B cell (primary cell): Measurements from ENCODE around the gene CALCOCO2. TPM values are rescaled to one million over a fixed set of nuclear protein-coding genes. Genes with fewer than 3 reads are reported as not detected.

ENCODE experiments used
- ATAC-seq: fragments of 200-7000 bp; cut with Tn5 transposase; one replicate; pipeline ENCODE4 v1.10.0; 2021; ENCODE audit warnings: low read depth, mild to moderate bottlenecking, moderate number of reproducible peaks, moderate library complexity
- CTCF ChIA-PET: fragments of 350-600 bp; sonication (Branson Sonifier 250); formaldehyde crosslinking; loops from one replicate; lab custom pipeline; 2021; ENCODE audit warnings: antibody characterized with exemption, inconsistent platforms; lab: Charles Lee
- POLR2A ChIA-PET: fragments of 350-600 bp; sonication (Branson Sonifier 250); formaldehyde crosslinking; loops from one replicate; lab custom pipeline; 2021; ENCODE audit warnings: antibody characterized with exemption; lab: Charles Lee
- DNase-seq: peaks from one replicate; pipeline ENCODE4 v3.0.0; 2013
- H2AFZ ChIP-seq: 2 replicates; pipeline ENCODE4 v1.6.1; 2012; ENCODE audit warnings: mild to moderate bottlenecking, low read depth, low read length; ENCODE audit not compliant: insufficient read depth, poor library complexity, severe bottlenecking
- H3K27ac ChIP-seq, 2 donors: 1 replicate in 1 of 2; 2 replicates in 1 of 2; pipeline ENCODE4 v1.5.1; 2012 to 2013; ENCODE audit warnings: low read length in 2 of 2, mild to moderate bottlenecking in 2 of 2, moderate library complexity in 1 of 2
- H3K27me3 ChIP-seq, 4 experiments: fragments of 200-600 bp in 1 of 4; sonication (generic) in 1 of 4; replicated peaks in 1 of 4; 1 replicate in 2 of 4; 2 replicates in 2 of 4; pipeline versions ENCODE4 v1.6.1 to v1.7.0; 2013 to 2016; ENCODE audit warnings: low read length in 3 of 4, mild to moderate bottlenecking in 2 of 4, mixed read lengths in 1 of 4, moderate library complexity in 1 of 4; ENCODE audit not compliant: insufficient read depth in 4 of 4, control insufficient read depth in 3 of 4; ENCODE audit errors: control extremely low read depth in 1 of 4
- H3K36me3 ChIP-seq, 2 experiments: replicated peaks in 1 of 2; 1 replicate in 1 of 2; 2 replicates in 1 of 2; pipeline versions ENCODE4 v1.6.1 to v1.7.1; 2013; ENCODE audit warnings: low read length in 1 of 2; ENCODE audit not compliant: insufficient read depth in 2 of 2, control insufficient read depth in 1 of 2; ENCODE audit errors: control extremely low read depth in 1 of 2, extremely low read depth in 1 of 2
- H3K4me1 ChIP-seq, 2 donors: fragments of 200-600 bp in 1 of 2; sonication (generic) in 1 of 2; 1 replicate in 1 of 2; 2 replicates in 1 of 2; pipeline versions ENCODE4 v1.5.1 to v1.6.1; 2013 to 2017; ENCODE audit warnings: low read length in 2 of 2; ENCODE audit not compliant: control insufficient read depth in 2 of 2, insufficient read depth in 2 of 2
- H3K4me2 ChIP-seq: replicated peaks from 2 replicates; pipeline ENCODE3; 2012; ENCODE audit warnings: mild to moderate bottlenecking, low read depth, low read length; ENCODE audit not compliant: poor library complexity, severe bottlenecking
- H3K4me3 ChIP-seq, 5 experiments: fragments of 200-600 bp in 1 of 5; sonication (generic) in 1 of 5; 1 replicate in 3 of 5; 2 replicates in 2 of 5; pipeline versions ENCODE4 v1.5.1 to v1.7.0; 2011 to 2016; ENCODE audit warnings: low read length in 4 of 5, mild to moderate bottlenecking in 4 of 5, low read depth in 2 of 5, control low read depth in 1 of 5, moderate library complexity in 1 of 5; ENCODE audit not compliant: insufficient read depth in 1 of 5; ENCODE audit errors: control extremely low read depth in 1 of 5, extremely low read depth in 1 of 5
- H3K79me2 ChIP-seq: fragments of 200-600 bp; sonication (generic); one replicate; pipeline ENCODE4 v1.6.0; 2016; ENCODE audit warnings: low read length; ENCODE audit not compliant: control insufficient read depth, insufficient read depth
- H3K9ac ChIP-seq: fragments of 200-600 bp; sonication (generic); 2 replicates; pipeline ENCODE4 v1.6.1; 2017; ENCODE audit warnings: mild to moderate bottlenecking, low read length, moderate library complexity
- H3K9me3 ChIP-seq, 3 donors: one replicate each; pipeline versions ENCODE4 v1.6.1 to v1.7.1; 2013; ENCODE audit warnings: low read length in 2 of 3; ENCODE audit not compliant: control insufficient read depth in 2 of 3, insufficient read depth in 1 of 3; ENCODE audit errors: control extremely low read depth in 1 of 3
- H4K20me1 ChIP-seq: 2 replicates; pipeline ENCODE4 v1.6.0; 2012; ENCODE audit warnings: mild to moderate bottlenecking, low read length; ENCODE audit not compliant: insufficient read depth, control insufficient read depth, poor library complexity, severe bottlenecking
- H3K27ac Mint-ChIP-seq: one replicate; pipeline ENCODE4 v1.8.0; 2021; ENCODE audit warnings: mixed read lengths
- H3K27me3 Mint-ChIP-seq: one replicate; pipeline ENCODE4 v1.8.0; 2021; ENCODE audit warnings: mixed read lengths
- H3K4me1 Mint-ChIP-seq: one replicate; pipeline ENCODE4 v1.8.0; 2021; ENCODE audit warnings: mixed read lengths
- H3K4me3 Mint-ChIP-seq: one replicate; pipeline ENCODE4 v1.8.0; 2021; ENCODE audit warnings: mixed read lengths
- H3K9me3 Mint-ChIP-seq: one replicate; pipeline ENCODE4 v1.8.0; 2022; ENCODE audit warnings: mixed read lengths; ENCODE audit not compliant: insufficient read depth
- CTCF ChIP-seq: fragments of 200-600 bp; IDR thresholded peaks from one replicate; pipeline ENCODE4 v1.8.0; 2022; ENCODE audit warnings: antibody characterized with exemption, mild to moderate bottlenecking
- EZH2 ChIP-seq: IDR thresholded peaks from 2 replicates; pipeline ENCODE4 v1.6.1; 2012; ENCODE audit warnings: borderline replicate concordance, low read depth, mild to moderate bottlenecking, moderate library complexity, low read length; ENCODE audit not compliant: insufficient read depth, poor library complexity, severe bottlenecking
- WGBS: methylation state at CpG from one replicate; pipeline ENCODE4 v1.1.5; 2013; ENCODE audit warnings: missing lambda C conversion rate; ENCODE audit not compliant: insufficient coverage; 5-methylcytosine and 5-hydroxymethylcytosine counted together
- intact Hi-C: fragments of 100-400 bp; cut with micrococcal nuclease; formaldehyde crosslinking; loops from one replicate; pipeline ENCODE4 v1.10.0; 2022
- polyA plus RNA-seq: library from polyadenylated mRNA; depleted of rRNA; stranded (reverse); fragments of >200 nt; gene quantifications from 2 replicates; pipeline ENCODE4 v1.2.3, GENCODE V29; 2012
- total RNA-seq, 2 donors: library from RNA; stranded (reverse); fragments of 120-200 nt in 1 of 2; gene quantifications; 1 replicate in 1 of 2; 2 replicates in 1 of 2; pipeline versions ENCODE4 v1.2.3 to v1.2.4, GENCODE V29; 2013 to 2022

Gene CALCOCO2
- total and polyA plus RNA-seq, 2 donors (not counting 1 experiment from before 2014, with no cell fraction given): 49.6 to 148 TPM

DNA sequence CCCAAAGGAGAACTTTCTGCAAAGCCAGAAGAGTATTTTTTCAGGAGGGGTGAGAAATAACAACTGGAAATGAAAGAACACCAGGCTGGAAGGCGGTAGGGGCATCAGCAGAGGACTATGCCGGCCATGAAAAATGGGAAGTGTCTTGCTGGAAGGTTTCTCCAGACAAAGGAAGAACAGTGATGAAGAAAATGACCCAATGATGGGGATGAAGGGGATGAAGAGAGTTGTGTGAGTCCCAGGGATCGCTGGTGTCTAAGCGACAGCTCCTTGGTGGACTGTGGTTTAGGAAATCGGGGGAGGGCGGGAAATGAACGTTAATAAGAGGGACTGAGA is 14.4 kb upstream of the CALCOCO2 start:
- no peaks in the 10 kb centered on the region for H3K9me3 Mint-ChIP-seq
- Histone ChIP-seq H3K79me2 (no peaks in the 10 kb centered on the region), H3K36me3 (no peaks in the 10 kb centered on the region), H3K27ac (no peak overlapping the region), H3K27me3 (peaks cover 0 to 51% (median 17%) of the 10 kb centered on the region in 4 experiments), H3K4me1 (peaks cover 14 to 17% of the 10 kb centered on the region in 2 donors), H2AFZ (peak overlapping the region; percentile 68), H3K9me3 (peaks cover 0 to 3% (median 0%) of the 10 kb centered on the region in 3 donors), H3K4me2 (peak overlapping the region; percentile 91), H3K9ac (peak overlapping the region; percentile 66), H3K4me3 (peak overlapping the region in 3 of 5 experiments; percentile 48 to 67 (median 56)), H4K20me1 (no peaks in the 10 kb centered on the region)
- TF ChIP-seq CTCF (no peak), EZH2 (no peak)
- intact Hi-C loops: no loop called here
- H3K27me3 Mint-ChIP-seq: peaks cover 39% of the 10 kb centered on the region
- H3K27ac Mint-ChIP-seq: no peak overlapping the region
- H3K4me3 Mint-ChIP-seq: peak overlapping the region; percentile 88
- peaks cover 17% of the 10 kb centered on the region for H3K4me1 Mint-ChIP-seq
- ATAC-seq: no peak
- WGBS: 5% methylated on average over 7 of the region's 7 CpGs
- ChIA-PET CTCF (interaction anchor here (0.7 to 18.4 kb wide), 11 partner anchors 7 to 447 kb away, joined by 3 to 730 read pairs (median 4); partner anchors contain the start of gene CALCOCO2), POLR2A (no interaction called here)
- no peak for DNase-seq

GRCh38 chr17:48816774-48817590 is 13.9 kb upstream of the CALCOCO2 start, which contains the start of gene TTLL6:
Gene TTLL6 (minus strand): TSS chr17:48817229. CDS start chr17:48817072, 157 bp downstream.
- ATAC-seq (peak; percentile 94), DNase-seq (peak; percentile 75)
- H3K27me3 ChIP-seq: peaks cover 0 to 51% (median 17%) of the 10 kb centered on the region in 4 experiments
- no peaks in the 10 kb centered on the region for H3K36me3 ChIP-seq
- no peaks in the 10 kb centered on the region for H3K79me2 ChIP-seq
- peaks cover 14 to 17% of the 10 kb centered on the region in 2 donors for H3K4me1 ChIP-seq
- TF ChIP-seq CTCF (no peak), EZH2 (no peak)
- H3K9me3 ChIP-seq: peaks cover 0 to 3% (median 0%) of the 10 kb centered on the region in 3 donors
- H3K27me3 Mint-ChIP-seq: peaks cover 39% of the 10 kb centered on the region
- H2AFZ ChIP-seq: peak within 1 kb of the TSS; percentile 68
- ChIA-PET CTCF (interaction anchor here (0.7 to 18.4 kb wide), 8 partner anchors 9 to 446 kb away, joined by 3 to 730 read pairs (median 28); partner anchors contain the start of gene CALCOCO2), POLR2A (no interaction called here)
- H3K4me3 Mint-ChIP-seq: peak within 1 kb of the TSS; percentile 88
- peaks cover 17% of the 10 kb centered on the region for H3K4me1 Mint-ChIP-seq
- peak within 1 kb of the TSS; percentile 38 to 67 (median 48) for H3K4me3 ChIP-seq
- H3K27ac ChIP-seq: no peak within 1 kb of the TSS
- no peaks in the 10 kb centered on the region for H3K9me3 Mint-ChIP-seq
- WGBS: 2% methylated on average over 64 of the region's 64 CpGs
- peak within 1 kb of the TSS; percentile 60 for H3K27ac Mint-ChIP-seq
- peak within 1 kb of the TSS; percentile 66 for H3K9ac ChIP-seq
- intact Hi-C loops: loop anchor here (1.0 kb wide), 1 partner anchor 24 kb away; no protein-coding TSS in a partner anchor
- H4K20me1 ChIP-seq: no peaks in the 10 kb centered on the region
- peak within 1 kb of the TSS; percentile 91 for H3K4me2 ChIP-seq
